Common myeloid progenitor, CD34-positive (primary cell): ENCODE data around the gene GIT2.

Experiments used
- CTCF ChIA-PET: fragments of 350-600 bp; sonication (Branson Sonifier 250); formaldehyde crosslinking; loops from one replicate; lab custom pipeline; 2021; ENCODE audit warnings: antibody characterized with exemption; lab: Charles Lee
- POLR2A ChIA-PET: fragments of 350-600 bp; sonication (Branson Sonifier 250); formaldehyde crosslinking; loops from one replicate; lab custom pipeline; 2021; ENCODE audit warnings: antibody characterized with exemption; lab: Charles Lee
- DNase-seq, 3 donors: peaks; one replicate each; pipeline versions ENCODE4 v3.0.0 to v3.0.0-alpha.2; 2013
- H3K27ac ChIP-seq, 2 experiments: 1 replicate in 1 of 2; 2 replicates in 1 of 2; pipeline ENCODE4 v1.7.0; 2013; ENCODE audit warnings: inconsistent platforms in 2 of 2, low read length in 2 of 2, mild to moderate bottlenecking in 2 of 2, low read depth in 1 of 2, moderate library complexity in 1 of 2; ENCODE audit not compliant: severe bottlenecking in 2 of 2, insufficient read depth in 1 of 2, poor library complexity in 1 of 2
- H3K27me3 ChIP-seq, 5 experiments: replicated peaks in 2 of 5; 1 replicate in 3 of 5; 2 replicates in 2 of 5; pipeline versions ENCODE4 v1.6.1 to v1.7.0; 2013; ENCODE audit warnings: low read length in 4 of 5, mild to moderate bottlenecking in 2 of 5, moderate library complexity in 2 of 5, inconsistent platforms in 1 of 5; ENCODE audit not compliant: insufficient read depth in 5 of 5, control insufficient read depth in 4 of 5
- H3K36me3 ChIP-seq, 4 experiments: 1 replicate in 2 of 4; 2 replicates in 2 of 4; pipeline versions ENCODE4 v1.6.1 to v1.7.0; 2013; ENCODE audit warnings: low read length in 3 of 4, control low read depth in 1 of 4, mild to moderate bottlenecking in 1 of 4; ENCODE audit not compliant: control insufficient read depth in 4 of 4, insufficient read depth in 4 of 4
- H3K4me1 ChIP-seq, 4 experiments: 1 replicate in 3 of 4; 2 replicates in 1 of 4; pipeline versions ENCODE4 v1.6.1 to v1.7.1; 2013; ENCODE audit warnings: low read length in 3 of 4, mild to moderate bottlenecking in 3 of 4, control low read depth in 1 of 4, inconsistent platforms in 1 of 4, moderate library complexity in 1 of 4; ENCODE audit not compliant: control insufficient read depth in 4 of 4, insufficient read depth in 4 of 4; ENCODE audit errors: control extremely low read depth in 1 of 4
- H3K4me3 ChIP-seq, 7 experiments: 1 replicate in 4 of 7; 2 replicates in 3 of 7; pipeline versions ENCODE4 v1.5.1 to v1.7.0; 2013; ENCODE audit warnings: mild to moderate bottlenecking in 7 of 7, low read length in 6 of 7, moderate library complexity in 6 of 7, inconsistent platforms in 2 of 7, low read depth in 2 of 7, control low read depth in 1 of 7; ENCODE audit not compliant: insufficient read depth in 4 of 7, control insufficient read depth in 1 of 7; ENCODE audit errors: extremely low read depth in 1 of 7
- H3K9me3 ChIP-seq, 5 experiments: 1 replicate in 4 of 5; 2 replicates in 1 of 5; pipeline versions ENCODE4 v1.6.1 to v1.7.1; 2013; ENCODE audit warnings: low read length in 4 of 5, mild to moderate bottlenecking in 2 of 5, inconsistent platforms in 1 of 5, low read depth in 1 of 5, moderate library complexity in 1 of 5; ENCODE audit not compliant: control insufficient read depth in 4 of 5, insufficient read depth in 2 of 5; ENCODE audit errors: control extremely low read depth in 1 of 5
- WGBS: methylation state at CpG from one replicate; pipeline ENCODE4 v1.1.5; 2013; ENCODE audit not compliant: insufficient coverage; 5-methylcytosine and 5-hydroxymethylcytosine counted together

Gene GIT2

DNA sequence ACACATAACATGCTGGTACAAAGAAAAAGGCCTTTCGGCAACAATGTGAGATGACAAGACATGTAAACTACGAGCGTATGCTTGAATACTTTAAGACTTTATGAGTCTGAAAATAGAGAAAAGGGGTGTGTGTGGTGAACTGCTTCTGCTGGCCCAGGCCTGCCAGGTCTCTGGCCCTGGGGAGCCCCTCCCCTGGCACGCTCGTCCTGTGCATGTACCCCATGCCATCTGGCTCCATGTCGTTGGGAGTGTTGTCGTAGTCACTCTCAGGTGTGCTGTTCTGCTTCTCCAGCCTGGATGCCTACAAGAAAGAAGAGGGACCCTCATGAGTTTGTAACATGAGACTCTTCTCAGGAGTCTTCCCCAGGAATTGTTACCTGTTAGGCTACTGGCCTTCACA lies 57.2 kb downstream of the GIT2 start:
- no peak overlapping the region for H3K27ac ChIP-seq
- ChIA-PET POLR2A (interaction anchor here (0.7 kb wide), 1 partner anchor 14 kb away, joined by 3 read pairs; no protein-coding TSS in a partner anchor), CTCF (interaction anchor here (2.4 to 2.8 kb wide), 2 partner anchors 8 to 11 kb away, joined by 6 to 8 read pairs; no protein-coding TSS in a partner anchor)
- no peak overlapping the region for H3K4me3 ChIP-seq
- no peaks in the 10 kb centered on the region for H3K9me3 ChIP-seq
- WGBS = 96% methylated on average over 7 of the region's 7 CpGs
- DNase-seq = no peak
- no peaks in the 10 kb centered on the region for H3K4me1 ChIP-seq
- H3K27me3 ChIP-seq = no peaks in the 10 kb centered on the region
- H3K36me3 ChIP-seq = peaks cover 20 to 64% (median 45%) of the 10 kb centered on the region in 4 experiments

- ChIA-PET CTCF (interaction anchor here (0.6 to 2.4 kb wide), 4 partner anchors 9 to 419 kb away, joined by 3 to 6 read pairs (median 4); no protein-coding TSS in a partner anchor), POLR2A (no interaction called here)
- Histone ChIP-seq H3K36me3 (peaks cover 28 to 68% (median 53%) of the 10 kb centered on the region in 4 experiments), H3K4me3 (no peak overlapping the region), H3K27ac (no peak overlapping the region), H3K9me3 (no peaks in the 10 kb centered on the region), H3K4me1 (no peaks in the 10 kb centered on the region), H3K27me3 (no peaks in the 10 kb centered on the region)
- 100% methylated on average over 3 of the region's 5 CpGs for WGBS
- no peak for DNase-seq
These were observed 58.8 kb downstream of the GIT2 start for GRCh38 chr12:109937371-109937770.

DNA sequence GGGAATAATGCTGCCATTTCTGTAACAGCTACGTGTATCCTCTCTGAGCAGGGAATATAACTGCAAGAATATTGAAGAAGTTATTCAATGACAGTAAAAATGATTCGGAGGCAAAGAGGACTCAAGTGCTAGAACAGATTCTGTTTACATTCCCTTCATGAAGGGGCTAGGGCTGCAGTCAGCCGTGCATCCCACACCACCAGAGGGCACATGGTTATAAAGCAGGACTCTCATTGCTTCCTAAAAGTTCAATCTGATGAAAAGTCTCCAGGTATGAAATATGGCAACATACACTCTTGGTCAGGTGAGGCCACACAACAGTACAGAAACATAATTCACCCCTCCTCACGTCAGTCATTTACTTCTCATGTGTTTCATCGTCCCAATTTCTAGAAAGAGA lies 62.1 kb downstream of the GIT2 start:
- H3K4me3 ChIP-seq = no peak overlapping the region
- DNase-seq = peak in 2 of 3 donors; percentile 29 to 33
- POLR2A ChIA-PET = no interaction called here
- H3K27ac ChIP-seq = no peak overlapping the region
- peaks cover 49 to 85% (median 67%) of the 10 kb centered on the region in 4 experiments for H3K36me3 ChIP-seq
- H3K4me1 ChIP-seq = no peaks in the 10 kb centered on the region
- 84% methylated on average over 3 of the region's 5 CpGs for WGBS
- no peaks in the 10 kb centered on the region for H3K9me3 ChIP-seq
- no peaks in the 10 kb centered on the region for H3K27me3 ChIP-seq
- CTCF ChIA-PET = no interaction called here

- no peak for DNase-seq
- Histone ChIP-seq H3K9me3 (no peaks in the 10 kb centered on the region), H3K27ac (no peak overlapping the region), H3K36me3 (peaks cover 40 to 80% (median 61%) of the 10 kb centered on the region in 4 experiments), H3K4me1 (no peaks in the 10 kb centered on the region), H3K4me3 (no peak overlapping the region), H3K27me3 (no peaks in the 10 kb centered on the region)
- CTCF ChIA-PET = interaction anchor here (0.9 kb wide), 1 partner anchor 14 kb away, joined by 3 read pairs; no protein-coding TSS in a partner anchor
- 93% methylated on average over 12 of the region's 14 CpGs for WGBS
- POLR2A ChIA-PET = interaction anchor here (0.7 kb wide), 1 partner anchor 953 kb away, joined by 3 read pairs; no protein-coding TSS in a partner anchor
These were observed 63.2 kb downstream of the GIT2 start for GRCh38 chr12:109932878-109933503.

DNA sequence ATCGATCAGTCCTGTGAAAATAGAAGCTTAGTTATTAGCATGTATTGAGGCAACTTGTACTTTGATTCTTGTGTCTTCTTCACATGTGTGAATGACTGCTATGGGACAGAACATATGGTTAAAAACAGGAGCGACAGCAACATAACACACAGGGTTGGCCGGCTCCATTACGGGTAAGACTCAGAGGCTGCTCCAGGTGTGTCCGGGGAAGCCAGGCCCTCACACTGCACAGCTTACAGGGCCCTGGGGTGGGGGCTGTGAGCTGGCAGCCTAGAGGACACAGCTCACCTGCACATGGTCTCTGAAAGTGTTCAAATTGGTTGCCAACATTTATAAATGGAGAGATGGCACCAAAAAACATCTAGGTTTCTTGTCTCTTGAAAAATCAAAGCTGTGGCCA lies 65.0 kb downstream of the GIT2 start:
- Histone ChIP-seq H3K4me3 (no peak overlapping the region), H3K9me3 (no peaks in the 10 kb centered on the region), H3K36me3 (peaks cover 34 to 72% (median 52%) of the 10 kb centered on the region in 4 experiments), H3K4me1 (no peaks in the 10 kb centered on the region), H3K27ac (no peak overlapping the region), H3K27me3 (no peaks in the 10 kb centered on the region)
- CTCF ChIA-PET = interaction anchor here (0.9 to 2.8 kb wide), 5 partner anchors 9 to 77 kb away, joined by 3 to 14 read pairs (median 4); no protein-coding TSS in a partner anchor
- POLR2A ChIA-PET = no interaction called here
- DNase-seq = no peak
- 98% methylated on average over 5 of the region's 5 CpGs for WGBS

DNA sequence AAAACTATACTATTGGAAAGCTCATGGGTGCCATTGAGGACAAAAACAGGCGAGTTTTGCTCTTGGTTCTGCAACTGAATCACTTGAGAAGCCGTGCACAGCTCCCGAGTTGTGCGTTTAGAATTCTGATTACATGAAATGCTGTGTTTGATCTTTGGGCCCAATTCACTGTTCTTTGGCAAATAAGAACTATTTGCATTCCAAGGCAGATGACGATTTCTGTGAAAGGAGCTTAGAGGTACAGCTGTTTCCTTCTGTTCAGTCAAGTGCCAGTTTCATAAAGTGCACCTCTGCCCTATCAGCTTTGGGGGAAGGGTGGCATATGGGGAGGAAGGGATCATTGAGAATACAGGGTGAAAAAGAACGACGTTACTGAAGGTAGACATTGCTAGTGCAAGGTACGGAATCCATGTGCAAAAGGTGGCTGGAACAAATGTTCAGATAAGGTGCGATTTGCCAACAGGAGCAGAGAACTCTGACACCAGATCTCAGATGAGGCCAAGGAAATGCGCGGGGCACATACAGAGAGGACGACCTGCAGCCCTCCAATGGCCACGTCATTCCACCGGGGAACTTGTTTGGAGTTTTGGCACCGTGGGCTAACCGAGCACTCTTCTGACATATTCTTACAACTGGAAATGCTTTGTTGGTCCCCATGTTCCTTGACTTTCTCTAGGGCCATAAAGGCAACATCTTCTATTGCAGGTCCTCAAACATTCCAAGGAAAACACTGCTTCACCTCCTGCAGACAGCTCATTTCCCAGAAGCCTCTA lies 66.0 kb downstream of the GIT2 start:
- 90% methylated on average over 16 of the region's 16 CpGs for WGBS
- no peaks in the 10 kb centered on the region for H3K4me1 ChIP-seq
- no peak for DNase-seq
- H3K9me3 ChIP-seq = no peaks in the 10 kb centered on the region
- ChIA-PET CTCF (interaction anchor here (0.9 to 3.4 kb wide), 5 partner anchors 10 to 84 kb away, joined by 3 to 14 read pairs (median 8); no protein-coding TSS in a partner anchor), POLR2A (no interaction called here)
- peaks cover 30 to 66% (median 50%) of the 10 kb centered on the region in 4 experiments for H3K36me3 ChIP-seq
- H3K27ac ChIP-seq = no peak overlapping the region
- no peaks in the 10 kb centered on the region for H3K27me3 ChIP-seq
- H3K4me3 ChIP-seq = no peak overlapping the region
